Tibial nerve (tissue), 4 donors: ENCODE data around the gene PATE4.

ENCODE experiments used
- CTCF ChIP-seq, 5 experiments: fragments of 200-600 bp in 3 of 5; fragments of 450-650 bp in 2 of 5; sonication (generic) in 3 of 5; IDR thresholded peaks; one replicate each; pipeline ENCODE4 v1.5.1; 2016 to 2019; ENCODE audit warnings: antibody characterized with exemption in 5 of 5, mild to moderate bottlenecking in 3 of 5, moderate library complexity in 2 of 5
- EP300 ChIP-seq, 2 donors: sonication (generic); formaldehyde crosslinking; IDR thresholded peaks; one replicate each; pipeline ENCODE4 v1.6.1; 2017; ENCODE audit warnings: antibody characterized with exemption in 2 of 2, mild to moderate bottlenecking in 1 of 2

GRCh38 chr11:125873881-125874555 is 40.9 kb downstream of the PATE4 start:
- no peak for TF ChIP-seq CTCF (IDR thresholded peaks at IDR 0.05)
- no peak for TF ChIP-seq EP300 (IDR thresholded peaks at IDR 0.05)
